ENCODE measurements around the gene MAML1.
"Not testable (repeated sequence)": the region's sequence is repeated elsewhere in the genome, so short reads cannot be mapped to it uniquely, and the experiment has no call there.

MAML1 gene

GRCh38 chr5:179734536-179735164 lies 2.0 kb downstream of the MAML1 start:
- Histone ChIP-seq H3K4me1 (ENCODE audit: control insufficient read depth in 1 of 2, insufficient read depth in 2 of 2, low read length in 2 of 2) (peaks cover 9 to 56% of the 10 kb centered on the region in 2 donors), H3K27ac (ENCODE audit: low read length) (peak overlapping the region; percentile 72), H3K4me3 (ENCODE audit: low read depth in 1 of 2, low read length in 2 of 2) (peak overlapping the region; percentile 74 to 86)

GRCh38 chr5:179738742-179739141 lies 6.1 kb downstream of the MAML1 start:
- no peaks in the 10 kb centered on the region for H3K27me3 ChIP-seq (ENCODE audit: low read depth, low read length)
- H3K4me3 ChIP-seq (ENCODE audit: low read depth in 1 of 2, low read length in 2 of 2): no peak overlapping the region
- H3K27ac ChIP-seq (ENCODE audit: low read length): no peak overlapping the region
- H3K4me1 ChIP-seq (ENCODE audit: control insufficient read depth in 1 of 2, insufficient read depth in 2 of 2, low read length in 2 of 2): peaks cover 9 to 45% of the 10 kb centered on the region in 2 donors
- H3K36me3 ChIP-seq (ENCODE audit: control insufficient read depth in 1 of 2, insufficient read depth in 2 of 2, low read length in 2 of 2): peaks cover 0 to 3% of the 10 kb centered on the region in 2 donors
- H3K9me3 ChIP-seq (ENCODE audit: control insufficient read depth in 1 of 2, low read length in 2 of 2): no peaks in the 10 kb centered on the region

More at GRCh38 chr5:179734536-179735164, 2.0 kb downstream of the MAML1 start:
- no peaks in the 10 kb centered on the region for H3K9me3 ChIP-seq (ENCODE audit: control insufficient read depth in 1 of 2, low read length in 2 of 2)
- peaks cover 13 to 22% of the 10 kb centered on the region in 2 donors for H3K36me3 ChIP-seq (ENCODE audit: control insufficient read depth in 1 of 2, insufficient read depth in 2 of 2, low read length in 2 of 2)
- H3K27me3 ChIP-seq (ENCODE audit: low read depth, low read length): no peaks in the 10 kb centered on the region

- H3K27me3 ChIP-seq (ENCODE audit: low read depth, low read length); H3K9me3 ChIP-seq (ENCODE audit: control insufficient read depth in 1 of 2, low read length in 2 of 2); H3K4me1 ChIP-seq (ENCODE audit: control insufficient read depth in 1 of 2, insufficient read depth in 2 of 2, low read length in 2 of 2); H3K27ac ChIP-seq (ENCODE audit: low read length); H3K36me3 ChIP-seq (ENCODE audit: control insufficient read depth in 1 of 2, insufficient read depth in 2 of 2, low read length in 2 of 2); H3K4me3 ChIP-seq (ENCODE audit: low read depth in 1 of 2, low read length in 2 of 2): not testable (repeated sequence)
These were observed 11.5 kb downstream of the MAML1 start for GRCh38 chr5:179744106-179744505.

- H3K4me3 ChIP-seq (ENCODE audit: low read depth in 1 of 2, low read length in 2 of 2): no peak overlapping the region
- H3K36me3 ChIP-seq (ENCODE audit: control insufficient read depth in 1 of 2, insufficient read depth in 2 of 2, low read length in 2 of 2): no peaks in the 10 kb centered on the region
- peaks cover 0 to 23% of the 10 kb centered on the region in 2 donors for H3K4me1 ChIP-seq (ENCODE audit: control insufficient read depth in 1 of 2, insufficient read depth in 2 of 2, low read length in 2 of 2)
- no peak overlapping the region for H3K27ac ChIP-seq (ENCODE audit: low read length)
- H3K9me3 ChIP-seq (ENCODE audit: control insufficient read depth in 1 of 2, low read length in 2 of 2): no peaks in the 10 kb centered on the region
- no peaks in the 10 kb centered on the region for H3K27me3 ChIP-seq (ENCODE audit: low read depth, low read length)
These were observed 14.2 kb downstream of the MAML1 start for GRCh38 chr5:179746872-179747271.

- Histone ChIP-seq H3K27me3 (ENCODE audit: low read depth, low read length) (no peaks in the 10 kb centered on the region), H3K36me3 (ENCODE audit: control insufficient read depth in 1 of 2, insufficient read depth in 2 of 2, low read length in 2 of 2) (no peaks in the 10 kb centered on the region), H3K4me1 (ENCODE audit: control insufficient read depth in 1 of 2, insufficient read depth in 2 of 2, low read length in 2 of 2) (peaks cover 0 to 23% of the 10 kb centered on the region in 2 donors), H3K27ac (ENCODE audit: low read length) (no peak overlapping the region), H3K9me3 (ENCODE audit: control insufficient read depth in 1 of 2, low read length in 2 of 2) (no peaks in the 10 kb centered on the region), H3K4me3 (ENCODE audit: low read depth in 1 of 2, low read length in 2 of 2) (no peak overlapping the region)
These were observed 15.2 kb downstream of the MAML1 start for GRCh38 chr5:179747811-179748210.

- H3K4me1 ChIP-seq (ENCODE audit: control insufficient read depth in 1 of 2, insufficient read depth in 2 of 2, low read length in 2 of 2): peaks cover 0 to 29% of the 10 kb centered on the region in 2 donors
These were observed 17.4 kb downstream of the MAML1 start for GRCh38 chr5:179749857-179750508.

GRCh38 chr5:179753971-179754370 lies 21.3 kb downstream of the MAML1 start:
- Histone ChIP-seq H3K4me3 (ENCODE audit: low read depth in 1 of 2, low read length in 2 of 2) (no peak overlapping the region), H3K27me3 (ENCODE audit: low read depth, low read length) (no peaks in the 10 kb centered on the region), H3K9me3 (ENCODE audit: control insufficient read depth in 1 of 2, low read length in 2 of 2) (no peaks in the 10 kb centered on the region), H3K36me3 (ENCODE audit: control insufficient read depth in 1 of 2, insufficient read depth in 2 of 2, low read length in 2 of 2) (no peaks in the 10 kb centered on the region), H3K4me1 (ENCODE audit: control insufficient read depth in 1 of 2, insufficient read depth in 2 of 2, low read length in 2 of 2) (peaks cover 0 to 30% of the 10 kb centered on the region in 2 donors), H3K27ac (ENCODE audit: low read length) (no peak overlapping the region)

More at GRCh38 chr5:179749857-179750508, 17.4 kb downstream of the MAML1 start:
- no peak overlapping the region for H3K27ac ChIP-seq (ENCODE audit: low read length)
- H3K9me3 ChIP-seq (ENCODE audit: control insufficient read depth in 1 of 2, low read length in 2 of 2): no peaks in the 10 kb centered on the region
- H3K27me3 ChIP-seq (ENCODE audit: low read depth, low read length): no peaks in the 10 kb centered on the region
- no peak overlapping the region for H3K4me3 ChIP-seq (ENCODE audit: low read depth in 1 of 2, low read length in 2 of 2)
- no peaks in the 10 kb centered on the region for H3K36me3 ChIP-seq (ENCODE audit: control insufficient read depth in 1 of 2, insufficient read depth in 2 of 2, low read length in 2 of 2)

- H3K36me3 ChIP-seq (ENCODE audit: control insufficient read depth in 1 of 2, insufficient read depth in 2 of 2, low read length in 2 of 2): no peaks in the 10 kb centered on the region
- no peak overlapping the region for H3K4me3 ChIP-seq (ENCODE audit: low read depth in 1 of 2, low read length in 2 of 2)
- H3K27me3 ChIP-seq (ENCODE audit: low read depth, low read length): no peaks in the 10 kb centered on the region
- no peaks in the 10 kb centered on the region for H3K9me3 ChIP-seq (ENCODE audit: control insufficient read depth in 1 of 2, low read length in 2 of 2)
- no peak overlapping the region for H3K27ac ChIP-seq (ENCODE audit: low read length)
- peaks cover 0 to 28% of the 10 kb centered on the region in 2 donors for H3K4me1 ChIP-seq (ENCODE audit: control insufficient read depth in 1 of 2, insufficient read depth in 2 of 2, low read length in 2 of 2)
These were observed 22.4 kb downstream of the MAML1 start for GRCh38 chr5:179755022-179755421.

GRCh38 chr5:179758955-179759354 lies 26.3 kb downstream of the MAML1 start:
- Histone ChIP-seq H3K4me1 (ENCODE audit: control insufficient read depth in 1 of 2, insufficient read depth in 2 of 2, low read length in 2 of 2) (peaks cover 18 to 44% of the 10 kb centered on the region in 2 donors), H3K27ac (ENCODE audit: low read length) (no peak overlapping the region)

GRCh38 chr5:179759581-179760551 lies 27.2 kb downstream of the MAML1 start:
- no peak overlapping the region for H3K4me3 ChIP-seq (ENCODE audit: low read depth in 1 of 2, low read length in 2 of 2)
- H3K27me3 ChIP-seq (ENCODE audit: low read depth, low read length): no peaks in the 10 kb centered on the region
- peaks cover 18 to 42% of the 10 kb centered on the region in 2 donors for H3K4me1 ChIP-seq (ENCODE audit: control insufficient read depth in 1 of 2, insufficient read depth in 2 of 2, low read length in 2 of 2)
- H3K9me3 ChIP-seq (ENCODE audit: control insufficient read depth in 1 of 2, low read length in 2 of 2): no peaks in the 10 kb centered on the region
- no peaks in the 10 kb centered on the region for H3K36me3 ChIP-seq (ENCODE audit: control insufficient read depth in 1 of 2, insufficient read depth in 2 of 2, low read length in 2 of 2)
- no peak overlapping the region for H3K27ac ChIP-seq (ENCODE audit: low read length)

More at GRCh38 chr5:179758955-179759354, 26.3 kb downstream of the MAML1 start:
- no peaks in the 10 kb centered on the region for H3K9me3 ChIP-seq (ENCODE audit: control insufficient read depth in 1 of 2, low read length in 2 of 2)
- H3K36me3 ChIP-seq (ENCODE audit: control insufficient read depth in 1 of 2, insufficient read depth in 2 of 2, low read length in 2 of 2): no peaks in the 10 kb centered on the region
- no peaks in the 10 kb centered on the region for H3K27me3 ChIP-seq (ENCODE audit: low read depth, low read length)
- no peak overlapping the region for H3K4me3 ChIP-seq (ENCODE audit: low read depth in 1 of 2, low read length in 2 of 2)

Data from muscle layer of duodenum (tissue), 2 donors.